Upper lobe of right lung (tissue), 1 donor: ENCODE measurements around the gene NLRC4. TPM values are rescaled to one million over a fixed set of nuclear protein-coding genes. Genes with fewer than 3 reads are reported as not detected.
"Not testable (repeated sequence)": the region's sequence is repeated elsewhere in the genome, so short reads cannot be mapped to it uniquely, and the experiment has no call there.

Experiments used
- ATAC-seq: fragments of 200-7000 bp; cut with Tn5 transposase; one replicate; pipeline ENCODE4 v1.9.1; 2020; ENCODE audit warnings: mild to moderate bottlenecking, moderate library complexity
- DNase-seq: peaks from one replicate; pipeline ENCODE4 v3.0.0-alpha.2; 2020
- H3K27ac ChIP-seq: fragments of 200-600 bp; one replicate; pipeline ENCODE4 v1.8.0; 2022
- H3K27me3 ChIP-seq: fragments of 200-600 bp; one replicate; pipeline ENCODE4 v1.8.0; 2022; ENCODE audit warnings: mild to moderate bottlenecking
- H3K36me3 ChIP-seq: fragments of 200-600 bp; one replicate; pipeline ENCODE4 v1.8.0; 2022
- H3K4me1 ChIP-seq: fragments of 200-600 bp; one replicate; pipeline ENCODE4 v1.8.0; 2022
- H3K4me3 ChIP-seq: fragments of 200-600 bp; one replicate; pipeline ENCODE4 v1.8.0; 2022; ENCODE audit warnings: mild to moderate bottlenecking
- H3K9me3 ChIP-seq: fragments of 200-600 bp; one replicate; pipeline ENCODE4 v1.8.0; 2022
- intact Hi-C: fragments of 100-400 bp; cut with DNase I; formaldehyde crosslinking; loops from one replicate; pipeline ENCODE4 v1.11.0; 2022
- long read RNA-seq: library from polyadenylated mRNA; unstranded; transcript quantifications from one replicate; pipeline ENCODE4 v2.0.0, GENCODE V29; 2021
- total RNA-seq: library from RNA; stranded (reverse); fragmentation: NEBNext Ultra II Directional; extraction: Animal tissue kit (Norgen Biotek cat#: 25700); gene quantifications from one replicate; pipeline ENCODE4 v1.2.1, GENCODE V29; 2021
- TF ChIP-seq, protein P1 (sequence below): fragments of 200-600 bp; IDR thresholded peaks from one replicate; pipeline ENCODE4 v1.8.0; 2022; ENCODE audit warnings: antibody characterized with exemption
- donor health status: DM: no; HTN: yes; CAD: no; lungs with severe emphysema.

NLRC4 gene, protein sequence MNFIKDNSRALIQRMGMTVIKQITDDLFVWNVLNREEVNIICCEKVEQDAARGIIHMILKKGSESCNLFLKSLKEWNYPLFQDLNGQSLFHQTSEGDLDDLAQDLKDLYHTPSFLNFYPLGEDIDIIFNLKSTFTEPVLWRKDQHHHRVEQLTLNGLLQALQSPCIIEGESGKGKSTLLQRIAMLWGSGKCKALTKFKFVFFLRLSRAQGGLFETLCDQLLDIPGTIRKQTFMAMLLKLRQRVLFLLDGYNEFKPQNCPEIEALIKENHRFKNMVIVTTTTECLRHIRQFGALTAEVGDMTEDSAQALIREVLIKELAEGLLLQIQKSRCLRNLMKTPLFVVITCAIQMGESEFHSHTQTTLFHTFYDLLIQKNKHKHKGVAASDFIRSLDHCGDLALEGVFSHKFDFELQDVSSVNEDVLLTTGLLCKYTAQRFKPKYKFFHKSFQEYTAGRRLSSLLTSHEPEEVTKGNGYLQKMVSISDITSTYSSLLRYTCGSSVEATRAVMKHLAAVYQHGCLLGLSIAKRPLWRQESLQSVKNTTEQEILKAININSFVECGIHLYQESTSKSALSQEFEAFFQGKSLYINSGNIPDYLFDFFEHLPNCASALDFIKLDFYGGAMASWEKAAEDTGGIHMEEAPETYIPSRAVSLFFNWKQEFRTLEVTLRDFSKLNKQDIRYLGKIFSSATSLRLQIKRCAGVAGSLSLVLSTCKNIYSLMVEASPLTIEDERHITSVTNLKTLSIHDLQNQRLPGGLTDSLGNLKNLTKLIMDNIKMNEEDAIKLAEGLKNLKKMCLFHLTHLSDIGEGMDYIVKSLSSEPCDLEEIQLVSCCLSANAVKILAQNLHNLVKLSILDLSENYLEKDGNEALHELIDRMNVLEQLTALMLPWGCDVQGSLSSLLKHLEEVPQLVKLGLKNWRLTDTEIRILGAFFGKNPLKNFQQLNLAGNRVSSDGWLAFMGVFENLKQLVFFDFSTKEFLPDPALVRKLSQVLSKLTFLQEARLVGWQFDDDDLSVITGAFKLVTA
- total RNA-seq, result 15.3 TPM
- long read RNA-seq, partial matches to known transcripts, result 1 of 8 reads
- long read RNA-seq, other reads (novel, unspliced or antisense), result 1 of 8 reads

DNA sequence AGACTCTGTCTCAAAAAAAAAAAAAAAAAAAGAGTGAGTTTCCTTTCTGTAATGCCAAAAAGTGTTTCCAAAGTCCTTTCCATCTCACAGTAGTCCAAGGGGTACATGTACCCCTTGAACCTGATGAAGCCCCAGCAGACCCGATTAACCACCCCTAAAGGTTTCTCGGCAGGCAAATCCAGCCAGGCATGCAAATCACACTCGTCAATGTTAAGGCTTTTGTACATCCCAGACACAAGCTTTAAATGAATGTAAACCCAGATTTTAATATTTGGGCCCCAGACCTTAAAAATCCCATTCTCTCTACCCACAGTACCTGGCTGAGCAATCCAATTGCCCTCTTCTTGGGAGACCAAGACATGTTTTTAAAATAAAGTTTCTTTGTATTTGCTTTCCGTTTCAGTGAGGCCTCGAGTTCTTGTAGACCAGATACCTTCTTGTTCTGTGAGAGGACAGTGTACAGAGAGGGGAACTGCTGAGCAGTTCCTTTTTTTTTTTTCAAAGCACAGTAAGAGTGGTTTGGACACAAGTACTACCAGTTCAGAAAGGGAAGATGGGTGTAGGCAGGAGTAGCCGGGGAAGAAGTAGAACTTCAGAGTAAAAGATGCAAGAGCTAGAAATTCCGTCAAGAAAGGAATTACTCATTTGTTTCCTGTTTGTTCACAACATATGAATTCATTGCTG lies at the start of gene NLRC4:
NLRC4 (minus strand) TSS at position 465 of the 684 bp plus-strand sequence. CDS start 8,111 bp downstream, outside the sequence.
- Histone ChIP-seq H3K27ac (peak within 1 kb of the TSS; percentile 68), H3K36me3 (no peaks in the 10 kb centered on the region), H3K27me3 (no peaks in the 10 kb centered on the region), H3K9me3 (no peaks in the 10 kb centered on the region), H3K4me1 (no peaks in the 10 kb centered on the region), H3K4me3 (peak within 1 kb of the TSS; percentile 37)
- TF ChIP-seq, protein P1, sequence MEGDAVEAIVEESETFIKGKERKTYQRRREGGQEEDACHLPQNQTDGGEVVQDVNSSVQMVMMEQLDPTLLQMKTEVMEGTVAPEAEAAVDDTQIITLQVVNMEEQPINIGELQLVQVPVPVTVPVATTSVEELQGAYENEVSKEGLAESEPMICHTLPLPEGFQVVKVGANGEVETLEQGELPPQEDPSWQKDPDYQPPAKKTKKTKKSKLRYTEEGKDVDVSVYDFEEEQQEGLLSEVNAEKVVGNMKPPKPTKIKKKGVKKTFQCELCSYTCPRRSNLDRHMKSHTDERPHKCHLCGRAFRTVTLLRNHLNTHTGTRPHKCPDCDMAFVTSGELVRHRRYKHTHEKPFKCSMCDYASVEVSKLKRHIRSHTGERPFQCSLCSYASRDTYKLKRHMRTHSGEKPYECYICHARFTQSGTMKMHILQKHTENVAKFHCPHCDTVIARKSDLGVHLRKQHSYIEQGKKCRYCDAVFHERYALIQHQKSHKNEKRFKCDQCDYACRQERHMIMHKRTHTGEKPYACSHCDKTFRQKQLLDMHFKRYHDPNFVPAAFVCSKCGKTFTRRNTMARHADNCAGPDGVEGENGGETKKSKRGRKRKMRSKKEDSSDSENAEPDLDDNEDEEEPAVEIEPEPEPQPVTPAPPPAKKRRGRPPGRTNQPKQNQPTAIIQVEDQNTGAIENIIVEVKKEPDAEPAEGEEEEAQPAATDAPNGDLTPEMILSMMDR, result no peak
- ATAC-seq (peak; percentile 89), DNase-seq (no peak)
- intact Hi-C loops, result no loop called here

DNA sequence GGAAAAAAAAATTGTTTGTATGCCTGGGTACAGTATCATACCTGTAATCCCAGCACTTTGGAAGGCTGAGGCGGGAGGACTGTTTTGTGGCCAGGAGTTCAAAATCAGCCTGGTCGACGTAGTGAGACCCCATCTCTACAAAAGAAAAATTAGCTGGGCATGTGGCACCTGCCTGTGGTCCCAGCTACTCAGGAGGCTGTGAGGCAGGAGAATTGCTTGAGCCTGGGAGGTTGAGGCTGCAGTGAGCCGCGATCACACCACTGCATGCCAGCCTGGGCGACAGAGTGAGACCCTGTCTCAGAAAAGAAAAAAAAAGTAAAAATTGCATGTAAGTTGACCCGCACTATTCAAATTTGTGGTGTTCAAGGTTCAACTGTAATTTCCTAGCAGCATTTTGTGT lies 45.9 kb upstream of the NLRC4 start:
- ATAC-seq, result no peak
- no peaks in the 10 kb centered on the region for H3K27me3 ChIP-seq
- H3K36me3 ChIP-seq, result peaks cover 42% of the 10 kb centered on the region
- intact Hi-C loops, result no loop called here
- H3K4me3 ChIP-seq, result no peak overlapping the region
- no peaks in the 10 kb centered on the region for H3K4me1 ChIP-seq
- no peak overlapping the region for H3K27ac ChIP-seq
- TF ChIP-seq, protein P1, result no peak
- no peaks in the 10 kb centered on the region for H3K9me3 ChIP-seq
- no peak for DNase-seq

GRCh38 chr2:32293966-32294562 lies 29.4 kb upstream of the NLRC4 start:
- H3K27me3 ChIP-seq, H3K9me3 ChIP-seq, intact Hi-C loops, H3K4me3 ChIP-seq, H3K4me1 ChIP-seq, H3K27ac ChIP-seq, ATAC-seq, DNase-seq: not testable (repeated sequence)
- peaks cover 45% of the 10 kb centered on the region for H3K36me3 ChIP-seq

DNA sequence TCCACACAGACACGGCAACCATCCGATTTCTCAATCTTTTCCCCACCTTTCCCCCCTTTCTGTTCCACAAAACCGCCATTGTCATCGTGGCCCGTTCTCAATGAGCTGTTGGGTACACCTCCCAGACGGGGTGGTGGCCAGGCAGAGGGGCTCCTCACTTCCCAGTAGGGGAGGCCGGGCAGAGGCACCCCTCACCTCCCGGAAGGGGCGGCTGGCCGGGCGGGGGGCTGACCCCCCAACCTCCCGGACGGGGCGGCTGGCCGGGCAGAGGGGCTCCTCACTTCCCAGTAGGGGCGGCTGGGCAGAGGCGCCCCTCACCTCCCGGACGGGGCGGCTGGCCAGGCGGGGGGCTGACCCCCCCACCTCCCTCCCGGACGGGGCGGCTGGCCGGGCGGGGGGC lies 28.8 kb upstream of the NLRC4 start:
- ATAC-seq, intact Hi-C loops, H3K27me3 ChIP-seq, H3K4me1 ChIP-seq, DNase-seq, H3K9me3 ChIP-seq, H3K4me3 ChIP-seq, H3K27ac ChIP-seq: not testable (repeated sequence)
- peaks cover 40% of the 10 kb centered on the region for H3K36me3 ChIP-seq

DNA sequence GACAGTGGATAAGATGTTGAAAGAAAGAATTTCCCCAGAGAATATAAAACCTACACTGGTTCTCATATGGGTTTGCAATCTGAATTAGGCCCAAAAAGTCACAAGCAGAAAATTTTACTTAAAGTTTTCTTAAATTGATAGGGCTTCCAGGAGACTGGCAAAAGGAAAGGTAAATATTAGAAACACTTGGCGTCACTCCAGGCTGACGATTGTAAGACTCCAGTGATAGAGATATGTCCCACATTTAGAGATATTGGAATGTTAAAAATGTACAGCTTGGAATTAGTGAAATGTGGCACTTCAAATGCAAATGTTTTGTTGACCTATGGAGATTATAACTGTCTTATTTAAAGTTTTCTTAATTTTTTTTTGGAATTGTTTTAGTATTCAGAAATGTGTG lies 27.1 kb upstream of the NLRC4 start:
- DNase-seq, result no peak
- peaks cover 32% of the 10 kb centered on the region for H3K36me3 ChIP-seq
- TF ChIP-seq, protein P1, result no peak

DNA sequence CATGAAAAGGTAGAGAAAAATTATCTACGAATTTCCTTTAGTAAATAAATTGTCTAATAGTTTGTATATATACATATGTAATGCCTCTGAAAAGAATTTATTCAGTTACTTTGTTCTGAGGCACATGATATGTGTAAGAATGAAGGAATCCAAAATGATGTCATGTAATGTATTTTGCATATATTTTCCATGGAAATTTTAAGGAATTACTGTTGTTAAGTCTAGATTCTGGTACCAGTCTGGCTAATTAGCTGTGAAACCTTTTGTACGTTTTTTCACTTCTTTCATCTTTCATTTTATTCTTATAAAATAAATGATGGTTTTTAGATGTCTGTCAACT lies 25.3 kb upstream of the NLRC4 start:
- ATAC-seq (no peak), DNase-seq (no peak)
- Histone ChIP-seq H3K27ac (no peak overlapping the region), H3K36me3 (peaks cover 22% of the 10 kb centered on the region), H3K4me3 (no peak overlapping the region), H3K4me1 (peaks cover 15% of the 10 kb centered on the region), H3K27me3 (no peaks in the 10 kb centered on the region), H3K9me3 (no peaks in the 10 kb centered on the region)
- intact Hi-C loops, result no loop called here
- TF ChIP-seq, protein P1, result no peak

More for the DNA sequence above, 27.1 kb upstream of the NLRC4 start:
- H3K4me3 ChIP-seq, result no peak overlapping the region
- intact Hi-C loops, result no loop called here
- H3K27ac ChIP-seq, result no peak overlapping the region
- peaks cover 15% of the 10 kb centered on the region for H3K4me1 ChIP-seq
- no peaks in the 10 kb centered on the region for H3K9me3 ChIP-seq
- no peak for ATAC-seq
- no peaks in the 10 kb centered on the region for H3K27me3 ChIP-seq
